Stimulated activated CD8-positive, alpha-beta memory T cell treated with anti-CD3 and anti-CD28 coated beads, Interleukin-2, amount 100 ng/mL, for 1 hour (primary cell): Measurements from ENCODE around the gene MPRIP.
"Not testable (repeated sequence)": the region's sequence is repeated elsewhere in the genome, so short reads cannot be mapped to it uniquely, and the experiment has no call there.

Experiments used
- DNase-seq, 2 donors: peaks; one replicate each; pipeline ENCODE4 v3.0.0-alpha.2; 2020; ENCODE audit warnings: low read depth in 2 of 2

MPRIP gene

DNA sequence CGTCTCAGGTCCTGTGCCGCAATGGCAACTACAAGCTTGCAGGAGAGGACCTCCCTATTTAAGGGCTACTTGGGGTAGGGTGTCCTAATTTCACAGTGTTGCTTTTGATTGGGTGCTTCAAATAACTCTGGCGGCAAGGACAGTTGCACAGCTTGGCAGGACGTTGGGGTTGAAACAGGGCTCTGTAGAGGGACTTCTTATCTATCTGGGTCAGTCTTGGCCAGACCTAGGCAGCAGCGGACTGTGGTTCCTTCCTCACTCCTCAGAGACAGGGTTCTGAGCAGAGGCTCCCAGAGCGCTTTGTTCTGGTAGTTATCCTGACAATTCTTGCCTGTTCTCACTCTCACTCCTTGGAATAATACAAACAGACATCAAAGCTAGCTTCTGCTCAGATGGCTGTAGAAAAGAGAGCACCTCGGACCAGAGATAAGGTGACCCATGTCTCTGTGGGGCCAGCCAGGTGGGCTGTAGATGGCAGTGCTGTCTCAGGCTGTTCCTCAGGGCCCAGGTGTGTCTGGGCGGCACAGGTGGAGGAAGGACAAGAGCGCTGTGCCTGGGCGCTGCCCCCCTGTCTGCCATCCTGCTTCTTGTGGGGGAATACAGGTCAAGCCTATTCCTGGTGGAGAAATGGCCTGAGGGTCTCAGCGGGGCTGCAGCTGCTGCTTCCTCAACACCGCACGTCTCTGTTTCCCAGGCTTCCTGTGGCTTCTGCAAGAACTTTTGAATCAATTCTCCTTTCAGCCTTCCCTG is 102.8 kb downstream of the MPRIP start:
- DNase-seq: no peak

DNA sequence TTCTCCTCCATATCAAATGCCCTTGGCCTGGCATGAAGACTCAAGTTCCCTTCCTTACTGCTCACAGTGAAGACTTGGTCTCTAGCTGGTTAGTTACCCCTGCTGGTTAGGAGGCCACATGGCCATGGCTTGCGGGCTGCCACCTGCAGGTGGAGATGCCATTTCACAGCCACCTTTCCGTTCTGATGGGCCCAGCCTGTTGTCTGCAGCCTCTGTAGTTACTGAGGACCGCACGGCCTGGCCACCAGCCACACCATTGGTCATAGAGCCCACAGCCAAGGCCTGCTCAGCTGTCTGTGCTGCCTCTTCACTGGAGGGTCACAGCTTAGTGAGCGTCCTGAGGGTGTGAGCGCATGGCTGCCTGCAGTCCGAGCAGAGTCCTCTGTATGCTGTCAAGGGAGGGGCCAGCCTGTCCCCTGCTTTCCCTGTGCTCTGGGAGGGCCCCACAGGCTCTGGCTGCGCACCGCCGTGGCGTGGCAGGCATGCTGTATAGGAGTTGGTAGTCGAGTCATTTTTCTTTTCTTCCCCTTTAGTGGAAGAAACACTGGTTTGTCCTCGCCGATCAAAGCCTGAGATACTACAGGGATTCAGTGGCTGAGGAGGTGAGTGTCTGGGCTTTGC is 104.6 kb downstream of the MPRIP start:
- DNase-seq: no peak

GRCh38 chr17:17147821-17148220 is 105.6 kb downstream of the MPRIP start:
- no peak for DNase-seq

GRCh38 chr17:17149520-17150447 is 107.5 kb downstream of the MPRIP start:
- DNase-seq: no peak

- DNase-seq: no peak
Measured at GRCh38 chr17:17150448-17150800, 108.2 kb downstream of the MPRIP start.

DNA sequence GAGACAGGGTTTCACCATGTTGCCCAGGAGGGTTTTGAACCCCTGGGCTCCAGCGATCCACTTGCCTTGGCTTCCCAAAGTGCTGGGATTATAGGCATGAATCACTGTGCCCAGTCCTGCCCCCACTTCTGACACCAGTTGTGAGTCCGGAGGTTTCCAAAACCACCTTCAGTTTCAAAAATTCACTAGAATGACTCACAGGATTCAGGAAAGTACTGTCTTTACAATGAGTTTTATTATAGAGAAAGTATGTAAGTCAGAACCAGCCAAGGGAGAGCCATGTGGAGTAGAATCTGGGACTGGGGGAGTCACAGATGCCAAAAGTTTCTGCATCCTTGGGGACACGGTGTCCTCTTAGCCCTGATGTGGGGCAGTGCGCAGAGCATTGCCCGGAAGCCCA is 108.8 kb downstream of the MPRIP start:
- no peak for DNase-seq

DNA sequence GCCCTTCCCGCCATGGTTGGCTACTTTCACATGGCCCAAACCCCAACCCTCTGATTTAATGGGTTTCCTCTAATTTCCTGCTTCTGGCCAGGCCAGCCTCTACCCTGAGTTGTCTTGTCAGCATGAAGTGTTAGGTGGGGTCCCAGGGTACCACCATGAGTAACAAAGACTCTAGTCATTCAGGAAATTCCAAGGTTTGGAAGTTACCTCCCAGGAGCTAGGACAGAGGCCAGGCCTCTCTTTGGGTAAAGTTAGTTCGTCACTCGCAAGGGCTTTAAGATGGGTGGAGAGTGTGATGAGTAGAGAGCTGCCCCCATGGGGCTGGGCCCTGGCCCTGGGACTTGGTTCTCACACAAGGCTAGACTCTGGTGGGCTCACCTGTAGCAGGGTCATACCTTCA is 109.3 kb downstream of the MPRIP start:
- no peak for DNase-seq

DNA sequence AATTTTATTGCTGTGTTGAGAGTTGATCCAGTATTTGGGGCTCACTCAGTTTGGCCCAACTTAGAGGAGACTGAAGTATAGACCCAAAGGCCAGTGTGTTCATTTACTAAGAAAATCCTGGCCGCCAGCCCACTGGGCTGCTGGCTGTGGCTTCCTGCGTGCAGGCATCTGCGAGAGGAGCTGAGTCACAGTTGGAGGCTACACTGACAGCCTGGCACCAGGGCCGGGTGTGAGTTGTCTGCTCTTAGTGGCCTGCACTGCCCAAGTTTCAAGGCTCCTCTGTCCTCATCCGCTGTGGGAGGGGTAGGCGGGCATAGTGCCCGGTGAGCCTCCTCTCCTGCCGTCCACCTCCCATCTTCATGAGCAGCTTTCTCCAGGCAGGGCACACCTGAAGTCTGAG is 109.7 kb downstream of the MPRIP start:
- no peak for DNase-seq

GRCh38 chr17:17152385-17152784 is 110.1 kb downstream of the MPRIP start:
- DNase-seq: no peak

- no peak for DNase-seq
Measured at GRCh38 chr17:17153071-17153470, 110.8 kb downstream of the MPRIP start.

DNA sequence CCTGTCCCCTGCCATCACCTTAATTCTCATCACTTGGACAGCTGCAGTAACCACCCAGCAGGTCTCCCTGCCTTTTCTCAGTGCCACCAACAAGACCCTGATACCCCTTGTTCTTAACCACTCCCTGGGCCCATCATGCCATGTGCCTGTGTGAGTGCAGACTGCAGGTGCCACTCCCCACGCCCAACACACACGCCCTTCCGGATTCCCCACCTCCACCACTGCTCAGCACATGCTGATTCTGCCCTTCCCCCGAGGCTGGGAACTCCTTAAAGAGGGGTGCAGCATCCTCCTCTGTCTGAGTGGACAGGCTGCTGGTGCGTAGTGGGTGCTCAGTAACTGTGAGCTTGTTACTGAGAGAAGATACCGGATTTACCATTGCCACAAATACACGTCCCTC is 111.5 kb downstream of the MPRIP start:
- DNase-seq: no peak

DNA sequence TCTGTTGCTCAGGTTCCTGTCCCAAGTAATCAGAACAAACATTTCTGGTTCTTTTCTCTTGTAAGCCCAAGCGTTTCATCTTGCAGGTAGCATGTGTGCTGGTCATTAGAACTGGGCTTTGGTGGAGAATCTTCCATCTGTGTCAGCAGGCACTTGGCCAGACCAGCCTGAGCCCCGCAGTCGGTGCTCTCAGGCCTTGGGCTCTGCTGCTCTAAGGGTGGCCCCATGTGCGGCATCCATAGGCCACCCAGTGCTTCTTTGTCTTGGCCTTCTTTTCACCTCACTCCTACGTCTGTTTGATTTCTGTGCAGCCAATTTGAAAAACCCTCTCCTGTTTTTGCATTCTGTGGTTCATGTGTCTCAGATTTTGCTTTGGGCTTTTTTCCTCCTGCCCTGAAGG is 112.3 kb downstream of the MPRIP start:
- no peak for DNase-seq

- DNase-seq: no peak
Measured at GRCh38 chr17:17154981-17155380, 112.7 kb downstream of the MPRIP start.

- DNase-seq: no peak
Measured at GRCh38 chr17:17155568-17155967, 113.3 kb downstream of the MPRIP start.

GRCh38 chr17:17156107-17156506 is 113.8 kb downstream of the MPRIP start:
- DNase-seq: no peak

DNA sequence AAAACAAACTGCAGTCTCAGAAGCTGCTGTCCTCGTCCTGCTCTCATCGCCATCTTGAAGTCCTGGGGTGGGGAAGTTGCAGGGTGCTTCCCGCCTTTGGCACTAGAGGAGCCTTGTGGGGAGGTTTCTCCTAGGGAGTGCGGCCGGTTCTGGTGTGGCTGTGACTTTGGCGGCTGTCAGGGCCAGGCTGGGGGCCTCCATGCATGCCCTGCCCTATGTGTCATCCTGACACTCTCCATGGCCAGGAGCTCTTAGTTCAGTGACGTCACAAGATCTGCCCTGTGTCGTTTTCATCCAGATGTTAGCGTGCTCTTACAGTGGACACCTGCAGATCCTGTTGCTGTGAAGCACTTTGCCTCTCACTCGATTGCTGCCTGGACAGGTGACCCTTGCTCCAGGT is 114.3 kb downstream of the MPRIP start:
- DNase-seq: no peak

- no peak for DNase-seq
Measured at GRCh38 chr17:17157041-17157440, 114.8 kb downstream of the MPRIP start.

DNA sequence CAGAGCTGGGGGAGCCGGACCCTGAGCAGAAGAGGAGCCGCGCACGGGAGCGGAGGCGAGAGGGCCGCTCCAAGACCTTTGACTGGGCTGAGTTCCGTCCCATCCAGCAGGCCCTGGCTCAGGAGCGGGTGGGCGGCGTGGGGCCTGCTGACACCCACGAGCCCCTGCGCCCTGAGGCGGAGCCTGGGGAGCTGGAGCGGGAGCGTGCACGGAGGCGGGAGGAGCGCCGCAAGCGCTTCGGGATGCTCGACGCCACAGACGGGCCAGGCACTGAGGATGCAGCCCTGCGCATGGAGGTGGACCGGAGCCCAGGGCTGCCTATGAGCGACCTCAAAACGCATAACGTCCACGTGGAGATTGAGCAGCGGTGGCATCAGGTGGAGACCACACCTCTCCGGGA is 116.2 kb downstream of the MPRIP start:
- not testable (repeated sequence) for DNase-seq

DNA sequence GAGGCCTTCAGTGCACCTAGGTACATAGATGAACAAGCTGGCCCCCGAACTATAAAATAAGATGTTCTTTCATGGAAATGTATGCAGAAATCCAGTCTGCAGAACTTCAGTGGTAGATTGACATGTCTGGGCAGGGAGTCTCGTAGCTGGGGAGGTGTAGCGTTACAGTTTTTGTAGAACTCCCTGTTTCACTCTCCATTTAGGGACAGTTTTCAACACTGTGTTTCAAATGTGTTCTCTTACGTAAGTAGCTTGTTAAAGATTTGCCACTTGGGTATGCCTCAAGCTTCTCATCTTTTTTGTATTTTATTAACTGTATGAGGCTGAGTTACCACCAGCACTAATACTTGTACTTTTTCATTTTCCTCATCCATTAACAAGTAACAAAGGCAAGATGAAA is 117.3 kb downstream of the MPRIP start:
- DNase-seq: no peak

GRCh38 chr17:17161121-17161520 is 118.9 kb downstream of the MPRIP start:
- DNase-seq: no peak

DNA sequence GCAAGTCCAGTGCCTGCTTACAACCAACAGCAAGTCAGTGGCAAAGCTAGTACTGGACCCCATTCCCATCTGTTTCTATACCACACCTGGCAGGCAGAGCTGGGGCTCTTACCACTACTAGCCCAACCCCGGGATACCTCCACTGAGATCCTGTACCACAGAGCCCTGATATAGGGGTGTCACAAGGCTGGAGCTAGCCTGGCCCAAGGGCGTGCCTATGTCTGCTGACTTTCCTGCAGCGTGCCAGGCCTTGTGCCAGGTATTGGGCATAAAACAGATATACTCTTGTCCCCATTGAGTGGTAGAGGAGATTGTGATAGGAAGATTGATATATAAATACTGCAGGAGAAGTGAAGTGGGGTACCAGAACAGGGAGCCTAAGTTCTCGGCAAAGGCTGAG is 119.5 kb downstream of the MPRIP start:
- no peak for DNase-seq

- DNase-seq: no peak
Measured at GRCh38 chr17:17164156-17164555, 121.9 kb downstream of the MPRIP start.

GRCh38 chr17:17164676-17165075 is 122.4 kb downstream of the MPRIP start:
- DNase-seq: no peak
